NCI-H446 treated with DMSO at 0.1 percent for 48 hours (cell line): ENCODE measurements around the gene CISH.

Experiments used
- DNase-seq: peaks from one replicate; lab custom pipeline; 2025; lab: John Stamatoyannopoulos, UW

CISH gene

GRCh38 chr3:50599115-50599715 is 12.4 kb downstream of the CISH start:
- DNase-seq, result no peak

- DNase-seq, result no peak
Measured at GRCh38 chr3:50594253-50594785, 17.3 kb downstream of the CISH start.

GRCh38 chr3:50592568-50592967 is 19.0 kb downstream of the CISH start:
- no peak for DNase-seq

GRCh38 chr3:50591196-50591741 is 20.3 kb downstream of the CISH start:
- DNase-seq, result no peak

- DNase-seq, result no peak
Measured at GRCh38 chr3:50588759-50589433, 22.7 kb downstream of the CISH start.

GRCh38 chr3:50587806-50588758 is 23.5 kb downstream of the CISH start:
- DNase-seq, result no peak

GRCh38 chr3:50587373-50587772 is 24.2 kb downstream of the CISH start:
- DNase-seq, result no peak

- no peak for DNase-seq
Measured at GRCh38 chr3:50586763-50587070, 24.9 kb downstream of the CISH start.

- DNase-seq, result no peak
Measured at GRCh38 chr3:50585919-50586762, 25.4 kb downstream of the CISH start.

GRCh38 chr3:50584391-50584790 is 27.2 kb downstream of the CISH start:
- no peak for DNase-seq

GRCh38 chr3:50583897-50584296 is 27.7 kb downstream of the CISH start:
- DNase-seq, result no peak

GRCh38 chr3:50582083-50582482 is 29.5 kb downstream of the CISH start:
- no peak for DNase-seq

- DNase-seq, result no peak
Measured at GRCh38 chr3:50581459-50581842, 30.1 kb downstream of the CISH start.

- no peak for DNase-seq
Measured at GRCh38 chr3:50580683-50581458, 30.7 kb downstream of the CISH start.

- no peak for DNase-seq
Measured at GRCh38 chr3:50577348-50577747, 34.2 kb downstream of the CISH start.

GRCh38 chr3:50575372-50575771 is 36.2 kb downstream of the CISH start:
- DNase-seq, result no peak

GRCh38 chr3:50574444-50574831 is 37.1 kb downstream of the CISH start:
- DNase-seq, result no peak

- no peak for DNase-seq
Measured at GRCh38 chr3:50573566-50574443, 37.8 kb downstream of the CISH start.

- no peak for DNase-seq
Measured at GRCh38 chr3:50572801-50573371, 38.7 kb downstream of the CISH start.
